GM21717 (cell line): Measurements from ENCODE around the gene TPSG1.
"Not testable (repeated sequence)": the region's sequence is repeated elsewhere in the genome, so short reads cannot be mapped to it uniquely, and the experiment has no call there.

Experiments used
- ATAC-seq: cut with Tn5 transposase; IDR thresholded peaks from one replicate; pipeline ENCODE4 v1.9.1; 2021; ENCODE audit warnings: mild to moderate bottlenecking, moderate library complexity; ENCODE audit not compliant: unreplicated experiment

Gene TPSG1

DNA sequence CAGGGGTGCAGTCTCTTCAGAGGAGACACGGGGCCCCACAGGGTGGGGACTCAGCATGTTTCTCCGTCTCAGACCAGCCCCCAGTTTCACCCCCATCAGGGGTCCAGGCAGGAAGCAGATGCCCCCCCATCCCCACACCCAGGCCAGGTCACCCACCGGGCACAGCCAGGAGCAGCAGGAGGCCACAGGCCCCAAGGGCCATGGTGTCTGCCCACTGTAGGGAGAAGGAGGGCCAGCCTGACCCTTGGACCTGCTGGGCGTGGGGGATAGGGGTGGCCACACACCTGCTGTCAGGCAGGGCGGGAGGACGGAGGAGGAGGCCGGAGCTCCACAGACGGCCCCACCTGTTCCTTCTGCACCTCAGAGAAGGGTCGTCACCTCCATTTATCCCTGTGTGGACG, at the start of gene TPSG1:
Gene TPSG1, minus strand, starts transcription at position 218 of the 401 bp plus-strand sequence. Its CDS starts 16 bp downstream, at position 202.
- no peak for ATAC-seq

DNA sequence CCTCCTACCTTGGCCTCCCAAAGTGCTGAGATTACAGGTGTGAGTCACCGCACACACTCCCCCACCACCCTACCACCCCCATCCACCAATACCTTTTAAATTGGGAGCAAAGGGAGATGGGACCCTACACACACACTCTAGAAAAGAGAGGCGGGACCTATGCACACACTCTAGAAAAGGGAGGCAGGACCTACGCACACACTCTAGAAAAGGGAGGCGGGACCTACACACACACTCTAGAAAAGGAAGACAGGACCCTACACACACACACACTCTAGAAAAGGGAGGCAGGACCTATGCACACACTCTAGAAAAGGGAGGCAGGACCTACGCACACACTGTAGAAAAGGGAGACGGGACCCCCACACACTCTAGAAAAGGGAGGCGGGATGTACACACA, 49.7 kb upstream of the TPSG1 start:
- no peak for ATAC-seq

DNA sequence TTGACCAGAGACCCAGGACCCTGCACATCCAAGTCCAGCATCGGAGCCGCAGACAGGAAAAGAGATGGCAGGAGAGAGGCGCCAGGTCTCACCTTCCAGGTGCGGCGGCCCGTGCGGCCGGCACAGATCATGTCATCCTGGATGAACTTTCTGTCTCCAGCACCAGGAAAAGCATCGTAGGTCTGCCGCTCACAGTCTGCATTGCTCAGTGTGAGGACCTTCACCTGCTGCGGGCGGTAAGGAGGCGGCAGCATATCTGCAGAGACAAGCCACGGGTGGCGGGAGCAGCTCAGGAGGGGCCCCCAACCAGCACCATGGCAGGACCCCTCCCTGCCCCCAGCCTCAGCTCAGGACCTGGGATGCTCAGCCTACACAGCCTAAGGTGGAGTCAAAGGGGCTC, 48.7 kb upstream of the TPSG1 start:
- ATAC-seq, result no peak

DNA sequence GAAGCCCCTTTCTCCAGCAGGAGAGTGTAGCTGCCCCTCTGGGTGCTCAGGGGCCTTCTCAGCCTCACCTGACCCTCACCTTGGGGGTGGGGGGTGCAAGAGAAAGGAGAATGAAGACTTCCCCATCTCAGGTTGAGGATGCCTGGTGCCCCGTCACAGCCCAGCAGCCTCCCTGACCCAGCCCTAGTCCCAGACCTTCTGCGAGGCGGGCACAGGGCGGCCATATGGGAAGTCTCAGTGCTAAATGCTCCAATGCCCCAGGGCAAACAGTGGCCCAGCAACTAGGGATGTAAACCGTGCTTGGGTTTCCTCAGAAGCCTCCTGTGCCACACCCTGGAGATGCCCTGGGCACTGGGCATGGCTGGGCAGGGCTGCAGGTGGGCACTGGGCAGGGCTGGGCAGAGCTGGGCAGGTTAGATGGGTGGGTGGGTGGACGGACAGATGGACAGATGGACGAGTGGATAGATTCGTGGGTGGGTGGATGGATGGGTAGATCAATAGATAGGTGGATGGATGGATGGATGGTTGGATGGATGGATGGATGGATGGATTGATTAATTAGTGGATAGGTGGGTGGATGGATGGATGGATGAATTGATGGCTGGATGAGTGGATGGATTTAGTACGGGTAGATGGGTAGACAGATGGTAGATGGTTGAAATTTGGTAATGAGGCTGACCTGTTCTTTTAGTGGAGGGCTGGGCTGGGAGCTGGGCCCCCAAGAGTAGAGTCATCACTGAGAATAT, 47.6 kb upstream of the TPSG1 start:
- ATAC-seq, result no peak

DNA sequence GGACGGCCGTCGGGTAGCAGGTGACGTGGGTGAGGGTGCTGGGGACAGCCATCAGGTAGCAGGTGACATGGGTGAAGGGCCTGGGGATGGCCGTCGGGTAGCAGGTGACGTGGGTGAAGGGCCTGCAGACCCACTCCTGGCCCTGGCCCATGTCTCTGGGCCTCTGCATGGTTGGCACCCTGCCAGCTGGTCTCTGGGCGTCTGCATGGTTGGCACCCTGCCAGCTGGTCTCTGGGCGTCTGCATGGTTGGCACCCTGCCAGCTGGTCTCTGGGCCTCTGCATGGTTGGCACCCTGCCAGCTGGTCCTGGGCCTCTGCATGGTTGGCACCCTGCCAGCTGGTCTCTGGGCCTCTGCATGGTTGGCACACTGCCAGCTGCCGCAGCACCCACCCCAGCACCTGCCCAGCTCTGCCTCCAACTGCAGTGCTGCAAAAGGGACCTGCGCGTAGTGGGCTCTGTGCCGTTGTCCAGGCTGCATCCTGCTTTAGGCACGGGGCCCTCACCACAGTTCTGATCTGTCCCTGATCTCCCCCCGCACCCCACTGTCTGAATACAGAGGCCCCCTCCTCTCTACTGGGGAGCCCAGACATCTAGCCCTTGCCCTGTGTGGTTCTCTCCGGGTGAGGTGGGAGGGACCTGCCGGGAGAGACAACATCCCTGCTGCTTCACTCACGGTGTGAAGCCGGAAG, 46.8 kb upstream of the TPSG1 start:
- ATAC-seq, result not testable (repeated sequence)

DNA sequence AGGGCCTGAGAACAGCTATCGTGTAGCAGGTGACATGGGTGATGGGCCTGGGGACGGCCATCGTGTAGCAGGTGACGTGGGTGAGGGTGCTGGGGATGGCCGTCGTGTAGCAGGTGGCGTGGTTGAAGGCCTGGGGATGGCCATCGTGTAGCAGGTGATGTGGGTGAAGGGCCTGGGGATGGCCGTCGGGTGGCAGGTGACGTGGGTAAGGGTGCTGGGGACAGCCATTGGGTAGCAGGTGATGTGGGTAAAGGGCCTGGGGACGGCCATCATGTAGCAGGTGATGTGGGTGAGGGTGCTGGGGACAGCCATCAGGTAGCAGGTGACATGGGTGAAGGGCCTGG, 46.3 kb upstream of the TPSG1 start:
- ATAC-seq, result no peak

DNA sequence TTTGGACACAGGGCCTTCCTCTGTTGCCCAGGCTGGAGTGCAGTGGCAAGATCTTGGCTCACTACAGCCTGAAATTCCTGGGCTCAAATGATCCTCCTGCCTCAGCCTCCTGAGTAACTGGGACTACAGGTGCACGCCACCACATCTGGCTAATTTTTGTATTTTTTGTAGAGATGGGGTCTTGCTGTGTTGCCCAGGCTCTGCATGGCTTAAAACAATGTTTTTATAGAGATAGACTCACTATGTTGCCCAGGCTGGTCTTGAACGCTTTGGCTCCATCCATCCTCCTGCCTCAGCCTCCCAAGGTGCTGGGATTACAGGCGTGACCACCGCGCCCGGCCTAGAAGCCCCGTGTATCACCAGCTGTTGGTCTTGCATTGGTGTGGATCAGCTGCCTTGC, 44.4 kb upstream of the TPSG1 start:
- not testable (repeated sequence) for ATAC-seq

DNA sequence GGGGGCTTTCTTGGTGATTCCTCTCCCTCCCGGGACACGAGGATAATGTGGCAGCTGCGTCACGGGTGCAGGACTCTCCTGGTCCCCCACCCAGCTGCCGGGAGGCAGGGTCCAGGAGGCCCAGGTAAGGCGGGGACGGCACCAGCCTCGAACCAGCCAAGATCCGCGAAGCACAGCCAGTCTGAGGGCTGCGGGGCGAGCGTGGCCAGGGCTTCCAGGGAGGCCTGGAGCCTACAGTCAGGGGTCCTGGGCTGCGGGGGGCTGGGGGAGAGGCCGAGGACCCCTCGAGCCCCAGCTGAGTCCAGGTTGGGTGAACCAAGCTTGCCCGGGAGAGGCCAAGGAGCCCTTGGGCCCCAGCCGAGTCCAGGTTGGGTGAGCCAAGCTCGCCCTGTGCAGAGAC, 40.8 kb upstream of the TPSG1 start:
- ATAC-seq, result no peak

DNA sequence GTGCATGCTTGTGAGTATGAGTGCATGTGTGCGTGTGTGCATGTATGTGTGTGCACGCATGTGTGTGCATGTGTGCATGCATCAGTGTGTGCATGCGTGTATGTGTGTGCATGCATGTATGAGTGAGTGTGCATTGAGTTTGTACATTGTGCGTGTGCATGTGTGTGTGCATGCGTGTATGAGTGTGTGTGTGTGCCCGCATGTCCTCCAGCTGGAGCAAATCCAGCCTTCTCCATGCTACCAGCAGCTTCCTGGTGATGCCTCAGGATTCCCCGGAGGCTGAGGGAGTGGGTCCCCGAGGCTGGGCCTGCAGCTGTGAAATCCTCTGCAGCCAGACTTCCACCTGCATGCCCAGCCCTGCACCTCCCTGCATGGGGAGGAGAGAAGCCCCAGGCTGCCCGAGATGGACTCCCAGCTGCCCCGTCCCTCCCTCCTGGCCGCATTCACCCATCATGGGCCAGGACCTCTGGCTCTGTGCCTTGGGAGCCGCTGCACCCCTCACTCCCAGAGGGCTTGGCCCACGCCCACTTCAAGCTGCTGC, 40.1 kb upstream of the TPSG1 start:
- ATAC-seq, result no peak

DNA sequence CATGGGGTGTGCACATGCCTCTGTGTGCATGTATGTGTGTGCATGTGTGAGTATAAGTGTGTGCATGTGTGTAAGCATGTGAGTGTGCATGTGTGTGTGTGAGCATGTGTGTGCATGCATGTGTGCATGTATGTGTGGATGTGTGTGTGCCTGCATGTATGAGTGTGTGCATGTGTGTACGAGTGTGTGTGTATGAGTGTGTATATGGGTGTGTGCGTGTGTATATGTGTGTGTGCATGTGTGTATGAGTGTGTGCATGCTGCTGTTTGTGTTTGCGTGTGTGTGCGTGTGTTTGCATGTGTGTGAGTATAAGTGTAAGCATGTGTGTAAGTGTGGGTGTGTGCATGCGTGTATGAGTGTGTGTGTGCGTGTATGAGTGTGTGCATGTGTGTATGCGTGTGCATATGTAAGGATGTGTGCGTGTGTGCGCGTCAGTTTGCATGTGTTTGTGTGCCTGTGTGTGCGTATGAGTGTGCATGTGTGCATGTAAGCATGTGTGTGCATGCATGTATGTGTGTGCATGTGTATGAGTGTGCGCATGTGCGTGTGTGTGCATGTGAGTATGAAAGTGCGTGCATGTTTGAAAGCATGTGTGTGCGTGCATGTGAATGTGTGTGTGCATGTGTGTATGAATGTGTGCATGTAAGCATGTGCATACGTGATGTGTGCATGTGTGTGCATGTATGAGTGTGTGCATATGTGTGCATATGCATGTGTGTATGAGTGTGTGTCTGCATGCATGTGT, 39.4 kb upstream of the TPSG1 start:
- ATAC-seq, result no peak

DNA sequence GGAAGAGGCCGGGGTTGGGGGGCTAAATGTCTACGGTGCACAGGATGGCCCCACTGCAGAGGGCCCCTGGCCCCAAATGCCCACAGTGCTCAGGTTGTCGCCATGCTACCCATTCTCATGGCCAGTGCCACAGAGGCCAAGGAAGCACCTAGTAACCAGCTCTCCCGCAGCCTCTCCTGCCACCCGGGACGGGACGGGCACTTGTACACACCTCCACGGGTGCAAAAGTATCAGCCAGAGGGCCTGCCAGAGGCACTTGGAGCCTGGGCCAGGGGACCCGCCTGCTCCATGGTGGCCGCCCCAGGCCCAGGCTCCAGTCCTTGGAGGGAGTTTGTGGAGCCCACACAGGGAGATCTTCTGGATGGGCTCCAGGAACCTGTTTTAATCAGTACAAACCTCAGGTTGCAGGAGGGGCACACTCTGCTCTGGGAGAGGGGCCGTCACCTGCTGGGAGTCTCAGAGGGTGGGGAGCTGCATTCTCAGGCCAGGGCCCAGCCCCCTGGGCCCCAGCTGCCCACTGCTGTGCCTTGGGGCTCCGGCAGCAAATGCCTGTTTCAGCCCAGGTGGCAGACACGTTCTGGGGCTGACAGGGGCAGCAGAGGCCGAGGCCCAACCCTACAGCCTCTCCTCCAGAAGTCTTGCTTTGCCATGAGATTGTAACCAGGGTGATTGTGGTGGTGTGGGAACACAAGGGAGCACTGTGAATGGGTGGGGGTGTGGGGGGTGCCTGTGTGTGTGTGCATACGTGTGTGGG, 38.7 kb upstream of the TPSG1 start:
- no peak for ATAC-seq

DNA sequence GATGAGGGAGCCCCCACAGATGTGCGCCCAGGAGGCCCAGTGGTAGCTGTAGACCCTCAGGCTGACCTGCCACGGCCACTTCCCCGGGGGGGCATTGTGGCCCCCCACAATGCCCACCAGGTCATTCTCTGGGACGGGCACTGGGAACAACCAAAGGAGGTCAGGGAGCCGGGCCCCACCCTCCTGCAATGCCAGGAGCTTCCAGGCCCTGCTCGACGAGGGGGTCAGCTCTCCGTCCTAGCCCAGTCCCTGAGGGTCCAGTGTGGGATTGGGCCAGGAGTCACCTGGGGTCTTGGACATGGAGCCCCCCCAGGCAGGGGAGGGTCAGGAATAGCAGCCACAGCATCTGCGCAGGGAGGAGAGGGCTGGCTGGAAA, 37.8 kb upstream of the TPSG1 start:
- no peak for ATAC-seq

DNA sequence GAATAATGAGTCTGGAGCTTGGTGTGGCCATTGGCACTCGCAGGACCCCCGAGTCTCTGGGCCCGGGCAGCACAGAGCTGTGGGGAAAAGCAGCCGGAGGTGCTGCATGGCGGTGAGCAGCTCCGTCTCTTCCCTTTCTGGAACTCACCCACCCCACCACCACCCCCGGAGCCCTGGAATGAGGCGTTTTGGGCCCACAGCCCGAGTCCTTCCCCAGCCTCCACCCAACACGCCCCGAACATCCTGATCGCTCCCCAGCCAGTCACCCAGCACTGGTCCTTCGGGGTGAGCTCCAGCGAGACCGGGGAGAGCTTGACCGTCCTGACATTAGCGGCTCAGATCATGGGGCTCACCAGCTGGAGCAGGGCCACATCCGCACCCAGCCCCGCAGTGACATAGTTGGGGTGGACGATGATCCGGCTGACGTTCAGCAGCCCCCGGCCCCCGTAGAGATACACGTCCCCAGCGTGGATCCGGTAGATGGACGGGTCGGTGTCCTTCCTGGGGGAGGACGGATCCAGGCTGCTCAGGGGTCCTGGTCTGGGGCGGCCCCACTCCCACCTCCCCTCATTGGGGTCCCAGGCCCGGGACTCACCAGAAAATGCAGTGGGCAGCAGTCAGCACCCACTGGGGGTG, 37.3 kb upstream of the TPSG1 start:
- no peak for ATAC-seq

DNA sequence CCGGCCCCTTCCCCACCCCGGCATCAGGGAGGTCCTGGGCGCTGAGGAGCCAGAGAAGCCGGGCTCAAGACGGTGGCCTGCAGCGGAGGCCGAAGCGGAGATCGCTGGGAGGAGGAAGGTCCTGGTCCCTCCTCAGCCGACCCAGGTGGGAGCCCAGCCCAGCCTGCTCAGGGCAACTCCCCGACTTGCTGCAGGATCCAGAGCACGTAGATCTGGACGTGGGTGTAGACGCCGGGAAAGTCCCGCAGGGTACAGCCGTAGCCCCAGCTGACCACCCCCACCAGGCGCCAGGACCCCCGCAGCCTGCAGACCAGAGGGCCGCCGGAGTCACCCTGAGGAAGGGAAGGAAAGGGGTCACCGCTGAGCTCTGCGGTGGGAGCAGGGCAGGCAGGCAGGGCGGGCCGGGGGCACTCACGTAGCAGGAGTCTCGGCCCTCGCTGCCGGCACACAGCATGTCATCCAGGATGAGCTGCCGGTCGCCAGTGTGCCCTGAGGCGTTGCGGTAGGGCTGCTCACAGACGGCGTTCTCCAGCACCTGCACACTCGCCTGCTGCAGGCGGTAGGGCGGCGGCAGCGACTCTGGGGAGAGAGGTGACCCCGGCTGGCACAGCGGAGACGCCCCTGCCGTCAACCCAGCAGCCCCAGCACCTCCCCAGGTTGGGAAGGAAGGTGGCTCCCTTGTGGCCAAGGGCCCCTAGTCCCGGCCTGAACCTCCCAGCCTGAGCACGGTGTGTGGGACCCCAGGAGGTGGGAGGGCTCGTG, 36.2 kb upstream of the TPSG1 start:
- no peak for ATAC-seq

DNA sequence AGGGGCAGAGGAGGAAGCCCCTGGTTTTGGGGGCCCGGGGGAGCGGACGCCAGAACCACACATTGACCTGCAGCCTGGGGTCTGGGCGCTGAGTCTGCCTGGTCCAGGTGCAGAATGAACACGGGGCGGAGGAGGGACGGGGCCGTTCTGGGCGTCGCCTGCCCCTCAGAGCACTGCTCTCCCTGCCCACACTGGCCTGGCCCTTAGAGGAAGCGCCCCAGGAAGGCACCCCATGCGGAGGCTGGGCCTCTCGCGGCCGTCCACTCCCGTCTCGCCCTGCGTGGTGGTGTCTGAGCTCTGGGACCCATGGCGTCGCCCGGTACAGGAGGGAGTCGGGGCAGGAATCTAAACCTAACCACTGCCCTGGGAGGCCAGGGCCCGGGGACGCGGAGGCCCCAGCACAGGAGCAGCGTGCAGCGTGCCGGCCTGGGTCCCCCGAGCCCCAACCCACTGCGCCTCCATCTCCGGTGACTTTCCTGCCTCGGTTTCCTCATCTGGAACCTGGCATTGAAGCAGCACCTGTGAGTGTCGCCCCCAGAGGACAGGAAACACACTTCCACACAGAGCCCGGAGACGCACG, 35.1 kb upstream of the TPSG1 start:
- no peak for ATAC-seq

DNA sequence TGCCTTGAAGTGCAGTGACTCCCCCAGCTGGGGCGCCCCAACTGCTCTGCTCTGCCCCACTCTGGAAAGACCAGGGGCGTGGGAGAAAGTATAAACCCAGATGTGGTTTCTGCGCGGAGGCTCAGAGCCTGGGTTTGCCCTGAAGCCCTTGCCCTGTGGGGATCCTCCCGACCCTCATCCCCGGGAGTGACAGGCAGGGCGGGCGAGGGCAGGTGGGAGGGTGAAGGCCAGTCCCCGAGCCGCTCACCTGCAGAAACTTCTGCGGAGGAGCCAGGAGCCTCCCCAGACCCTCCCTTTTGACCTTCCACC, 34.6 kb upstream of the TPSG1 start:
- no peak for ATAC-seq

DNA sequence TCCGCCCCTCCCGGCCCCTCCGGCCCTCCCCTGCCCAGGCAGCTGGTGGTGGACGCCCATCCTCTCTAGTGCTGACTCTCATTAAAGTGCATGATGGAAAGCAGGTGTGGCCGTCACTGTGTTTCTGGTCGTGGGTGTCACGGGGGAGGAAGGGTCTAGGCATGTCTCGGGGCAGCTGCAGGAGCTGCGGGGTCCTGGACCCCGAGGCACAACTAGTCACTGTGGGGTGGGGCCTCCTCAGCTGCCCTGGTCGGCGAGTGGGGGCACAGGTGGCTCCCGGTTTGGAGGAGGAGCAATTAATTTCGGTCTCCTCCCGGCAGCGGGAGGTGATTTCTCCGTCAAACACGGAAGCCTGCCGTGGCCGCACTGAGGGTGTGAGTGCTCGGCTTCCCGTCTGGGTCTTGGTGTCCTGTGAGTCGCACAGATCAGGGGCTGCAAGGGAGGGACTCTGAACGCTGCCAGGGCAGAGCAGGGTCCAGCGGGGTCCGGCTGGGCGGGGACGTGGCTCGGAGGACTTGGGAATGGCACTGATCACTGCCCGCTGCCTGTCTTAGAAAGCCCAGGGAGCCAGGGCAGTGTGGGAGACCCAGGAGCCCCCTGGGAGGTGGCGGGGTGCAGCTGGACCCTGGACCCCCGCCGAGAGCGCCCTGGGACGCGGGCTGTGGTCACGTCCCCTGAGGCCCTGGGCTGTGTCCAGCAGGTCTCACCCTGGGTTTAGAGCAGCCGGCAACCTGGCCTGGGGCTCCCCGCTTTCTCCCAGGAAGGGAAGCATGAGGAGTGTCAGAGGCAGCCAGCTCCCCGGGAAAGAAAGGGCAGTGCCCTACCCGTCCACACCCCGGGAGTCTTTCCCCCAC, 34.1 kb upstream of the TPSG1 start:
- ATAC-seq, result no peak

DNA sequence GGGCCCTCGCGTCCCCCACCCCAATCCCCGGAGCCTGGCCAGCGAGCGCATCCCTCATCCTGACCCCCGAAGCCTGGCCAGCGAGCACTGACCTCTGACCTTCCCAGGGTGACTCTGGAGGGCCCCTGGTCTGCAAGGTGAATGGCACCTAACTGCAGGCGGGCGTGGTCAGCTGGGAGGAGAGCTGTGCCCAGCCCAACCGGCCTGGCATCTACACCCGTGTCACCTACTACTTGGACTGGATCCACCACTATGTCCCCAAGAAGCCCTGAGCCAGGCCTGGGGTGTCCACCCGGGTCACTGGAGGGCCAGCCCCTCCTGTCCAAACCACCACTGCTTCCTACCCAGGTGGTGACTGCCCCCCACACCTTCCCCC, 33.1 kb upstream of the TPSG1 start:
- ATAC-seq, result no peak
